ENCODE results near the gene PSD4. TPM values are rescaled to one million over a fixed set of nuclear protein-coding genes. Genes with fewer than 3 reads are reported as not detected.

Gene PSD4
- total and polyA plus RNA-seq, 4 donors, result 20.9 to 48.1 (median 29.0) TPM

DNA sequence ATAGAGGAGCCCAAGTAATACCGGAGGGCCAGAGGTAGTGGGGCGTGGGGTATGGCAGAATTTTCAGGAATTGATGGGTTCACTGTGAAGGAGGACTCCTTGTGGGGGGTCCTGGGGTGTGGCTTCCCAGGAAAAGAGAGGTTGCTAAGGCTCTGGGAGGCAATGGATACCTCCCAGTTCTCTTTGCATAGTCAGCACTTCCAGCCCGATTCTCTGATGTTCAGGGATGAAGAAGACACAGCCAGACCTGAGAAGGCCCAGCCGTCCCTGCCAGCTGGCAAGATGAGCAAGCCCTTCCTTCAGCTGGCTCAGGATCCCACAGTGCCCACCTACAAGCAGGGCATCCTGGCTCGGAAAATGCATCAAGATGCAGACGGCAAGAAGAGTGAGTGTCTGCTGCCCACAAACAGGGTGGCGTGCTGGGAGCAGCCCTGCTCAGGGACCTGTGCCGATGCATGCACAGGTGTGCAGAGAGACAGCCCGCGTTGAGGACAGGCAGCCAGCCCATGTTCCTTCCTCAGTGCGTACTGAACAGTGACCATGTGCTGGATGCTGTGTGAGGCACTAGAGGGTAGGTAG is 22.2 kb downstream of the PSD4 start:
- H3K27ac ChIP-seq (ENCODE audit: low read depth in 1 of 2, low read length in 1 of 2), result no peak overlapping the region
- peaks cover 0 to 11% (median 0%) of the 10 kb centered on the region in 4 donors for H3K36me3 ChIP-seq (ENCODE audit: control insufficient read depth in 4 of 4, insufficient read depth in 4 of 4, low read length in 4 of 4)
- no peak overlapping the region for H3K4me3 ChIP-seq
- no peaks in the 10 kb centered on the region for H3K9me3 ChIP-seq (ENCODE audit: control insufficient read depth in 4 of 4, insufficient read depth in 3 of 4, low read length in 3 of 4)
- TF ChIP-seq, protein P1, sequence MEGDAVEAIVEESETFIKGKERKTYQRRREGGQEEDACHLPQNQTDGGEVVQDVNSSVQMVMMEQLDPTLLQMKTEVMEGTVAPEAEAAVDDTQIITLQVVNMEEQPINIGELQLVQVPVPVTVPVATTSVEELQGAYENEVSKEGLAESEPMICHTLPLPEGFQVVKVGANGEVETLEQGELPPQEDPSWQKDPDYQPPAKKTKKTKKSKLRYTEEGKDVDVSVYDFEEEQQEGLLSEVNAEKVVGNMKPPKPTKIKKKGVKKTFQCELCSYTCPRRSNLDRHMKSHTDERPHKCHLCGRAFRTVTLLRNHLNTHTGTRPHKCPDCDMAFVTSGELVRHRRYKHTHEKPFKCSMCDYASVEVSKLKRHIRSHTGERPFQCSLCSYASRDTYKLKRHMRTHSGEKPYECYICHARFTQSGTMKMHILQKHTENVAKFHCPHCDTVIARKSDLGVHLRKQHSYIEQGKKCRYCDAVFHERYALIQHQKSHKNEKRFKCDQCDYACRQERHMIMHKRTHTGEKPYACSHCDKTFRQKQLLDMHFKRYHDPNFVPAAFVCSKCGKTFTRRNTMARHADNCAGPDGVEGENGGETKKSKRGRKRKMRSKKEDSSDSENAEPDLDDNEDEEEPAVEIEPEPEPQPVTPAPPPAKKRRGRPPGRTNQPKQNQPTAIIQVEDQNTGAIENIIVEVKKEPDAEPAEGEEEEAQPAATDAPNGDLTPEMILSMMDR (IDR thresholded peaks at IDR 0.05; ENCODE audit: control extremely low read depth, extremely low read depth), result no peak
- DNase-seq, result no peak
- 94 to 97% methylated on average over 11 of the region's 11 CpGs for WGBS, 2 donors
- no peak overlapping the region for H3K9ac ChIP-seq (ENCODE audit: insufficient read depth in 1 of 2, low read length in 2 of 2)
- H3K4me1 ChIP-seq (ENCODE audit: control insufficient read depth in 5 of 5, insufficient read depth in 5 of 5, low read length in 5 of 5), result no peaks in the 10 kb centered on the region
- no peaks in the 10 kb centered on the region for H3K27me3 ChIP-seq (ENCODE audit: control insufficient read depth in 3 of 3, insufficient read depth in 3 of 3, low read length in 2 of 3)
- no peak for ATAC-seq (ENCODE audit: insufficient read depth, low FRiP score)

DNA sequence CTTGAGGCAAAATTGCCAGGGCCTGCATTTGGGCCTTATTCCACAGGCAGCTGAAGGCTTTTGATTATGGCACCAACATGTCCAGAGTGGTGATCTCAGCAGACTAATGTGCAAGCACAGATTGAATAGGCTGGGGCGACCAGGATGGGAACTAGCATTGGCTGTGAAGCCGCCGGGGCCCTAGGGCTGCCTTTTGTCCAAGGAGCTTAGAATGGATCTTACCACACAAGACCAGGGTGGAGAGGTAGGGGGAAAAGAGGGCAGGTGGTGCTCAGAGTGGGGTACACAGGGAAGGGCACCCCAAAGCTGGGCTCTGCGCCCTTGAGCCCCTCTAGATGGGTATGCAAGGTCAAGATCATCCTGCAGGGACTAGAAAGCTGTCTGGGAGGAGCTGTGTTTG is 23.1 kb downstream of the PSD4 start:
- TF ChIP-seq, protein P1 (IDR thresholded peaks at IDR 0.05; ENCODE audit: control extremely low read depth, extremely low read depth), result no peak
- ATAC-seq (ENCODE audit: insufficient read depth, low FRiP score), result no peak
- Histone ChIP-seq H3K9ac (ENCODE audit: insufficient read depth in 1 of 2, low read length in 2 of 2) (no peak overlapping the region), H3K36me3 (ENCODE audit: control insufficient read depth in 4 of 4, insufficient read depth in 4 of 4, low read length in 4 of 4) (peaks cover 0 to 19% (median 0%) of the 10 kb centered on the region in 4 donors), H3K27ac (ENCODE audit: low read depth in 1 of 2, low read length in 1 of 2) (no peak overlapping the region), H3K4me1 (ENCODE audit: control insufficient read depth in 5 of 5, insufficient read depth in 5 of 5, low read length in 5 of 5) (no peaks in the 10 kb centered on the region), H3K9me3 (ENCODE audit: control insufficient read depth in 4 of 4, insufficient read depth in 3 of 4, low read length in 3 of 4) (no peaks in the 10 kb centered on the region), H3K4me3 (no peak overlapping the region), H3K27me3 (ENCODE audit: control insufficient read depth in 3 of 3, insufficient read depth in 3 of 3, low read length in 2 of 3) (no peaks in the 10 kb centered on the region)
- no peak for DNase-seq
- WGBS, 2 donors, result 92 to 97% methylated on average over 4 of the region's 4 CpGs

DNA sequence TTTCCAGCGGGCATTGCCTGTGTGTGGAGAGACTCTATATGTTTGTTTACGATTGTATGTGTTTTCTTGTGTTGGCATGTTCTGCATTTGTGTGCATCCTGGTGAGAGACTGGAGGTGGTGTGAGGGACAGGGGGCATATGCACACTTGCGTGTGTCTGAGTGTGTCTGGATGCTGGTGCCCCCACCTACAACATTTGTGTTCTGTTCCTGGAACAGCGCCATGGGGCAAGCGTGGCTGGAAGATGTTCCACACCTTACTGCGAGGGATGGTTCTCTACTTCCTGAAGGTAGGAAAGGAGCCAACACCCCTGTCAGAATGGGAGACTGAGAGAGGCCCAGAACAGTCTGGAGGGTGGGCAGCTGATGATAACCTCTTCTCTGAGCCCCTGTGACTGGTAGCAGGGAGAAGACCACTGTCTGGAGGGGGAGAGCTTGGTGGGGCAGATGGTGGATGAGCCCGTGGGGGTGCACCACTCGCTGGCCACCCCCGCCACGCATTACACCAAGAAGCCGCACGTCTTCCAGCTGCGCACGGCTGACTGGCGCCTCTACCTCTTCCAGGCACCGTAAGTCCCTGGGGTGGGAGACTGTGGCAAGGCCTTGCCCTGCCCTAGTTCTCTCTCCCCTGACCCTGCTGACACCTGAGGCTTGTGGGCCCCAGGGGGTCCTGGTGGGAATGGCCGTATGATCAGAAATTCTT is 23.7 kb downstream of the PSD4 start:
- DNase-seq (no peak), ATAC-seq (ENCODE audit: insufficient read depth, low FRiP score) (no peak)
- Histone ChIP-seq H3K4me1 (ENCODE audit: control insufficient read depth in 5 of 5, insufficient read depth in 5 of 5, low read length in 5 of 5) (no peaks in the 10 kb centered on the region), H3K27ac (ENCODE audit: low read depth in 1 of 2, low read length in 1 of 2) (no peak overlapping the region), H3K9ac (ENCODE audit: insufficient read depth in 1 of 2, low read length in 2 of 2) (no peak overlapping the region), H3K36me3 (ENCODE audit: control insufficient read depth in 4 of 4, insufficient read depth in 4 of 4, low read length in 4 of 4) (peaks cover 0 to 18% (median 0%) of the 10 kb centered on the region in 4 donors), H3K9me3 (ENCODE audit: control insufficient read depth in 4 of 4, insufficient read depth in 3 of 4, low read length in 3 of 4) (no peaks in the 10 kb centered on the region), H3K27me3 (ENCODE audit: control insufficient read depth in 3 of 3, insufficient read depth in 3 of 3, low read length in 2 of 3) (no peaks in the 10 kb centered on the region), H3K4me3 (no peak overlapping the region)
- WGBS, 2 donors, result 89 to 94% methylated on average over 17 of the region's 17 CpGs
- TF ChIP-seq, protein P1 (IDR thresholded peaks at IDR 0.05; ENCODE audit: control extremely low read depth, extremely low read depth), result no peak

Measured in lung (tissue), 12 donors.